Kidney (tissue), 14 donors: ENCODE results near the gene CARHSP1. TPM values are rescaled to one million over a fixed set of nuclear protein-coding genes. Genes with fewer than 3 reads are reported as not detected.

Experiments used
- DNase-seq, 5 donors: peaks; one replicate each; pipeline ENCODE4 v3.0.0-alpha.2; 2013 to 2020
- FAIRE-seq: peaks from 2 replicates; lab custom pipeline; 2012; peaks lifted over from hg19 to GRCh38; lab: Jason Lieb, UNC
- H3K27ac ChIP-seq, 2 donors: one replicate each; pipeline ENCODE4 v1.7.0; 2013; ENCODE audit warnings: low read depth in 2 of 2, low read length in 2 of 2, inconsistent platforms in 1 of 2
- H3K27me3 ChIP-seq: one replicate; pipeline ENCODE4 v1.7.1; 2013; ENCODE audit warnings: low read length, inconsistent platforms; ENCODE audit not compliant: control insufficient read depth, insufficient read depth
- H3K36me3 ChIP-seq, 3 donors: one replicate each; pipeline versions ENCODE4 v1.7.0 to v1.7.1; 2013; ENCODE audit warnings: low read length in 3 of 3, control low read depth in 1 of 3, inconsistent platforms in 1 of 3; ENCODE audit not compliant: insufficient read depth in 3 of 3, control insufficient read depth in 2 of 3
- H3K4me1 ChIP-seq, 3 donors: one replicate each; pipeline versions ENCODE4 v1.7.0 to v1.7.1; 2013; ENCODE audit warnings: low read length in 3 of 3, inconsistent platforms in 1 of 3, low read depth in 1 of 3; ENCODE audit not compliant: control insufficient read depth in 2 of 3, insufficient read depth in 2 of 3
- H3K4me3 ChIP-seq, 3 donors: one replicate each; pipeline versions ENCODE4 v1.7.0 to v1.8.1; 2013; ENCODE audit warnings: low read length in 3 of 3, control low read depth in 1 of 3, inconsistent platforms in 1 of 3
- H3K9ac ChIP-seq, 3 donors: one replicate each; pipeline versions ENCODE4 v1.7.0 to v1.7.1; 2013; ENCODE audit warnings: low read length in 3 of 3, control low read depth in 1 of 3, inconsistent platforms in 1 of 3
- H3K9me3 ChIP-seq, 3 donors: one replicate each; pipeline versions ENCODE4 v1.7.0 to v1.7.1; 2013; ENCODE audit warnings: low read length in 3 of 3, control low read depth in 1 of 3, inconsistent platforms in 1 of 3; ENCODE audit not compliant: control insufficient read depth in 2 of 3, insufficient read depth in 1 of 3
- intact Hi-C: fragments of 100-400 bp; cut with DNase I; formaldehyde crosslinking; loops from one replicate; pipeline ENCODE4 v1.11.1; 2022
- polyA plus RNA-seq: library from polyadenylated mRNA; stranded (reverse); fragments of 350-450 nt; fragmentation: Illumina TruSeq; extraction: RNeasy Lipid Tissue Mini Kit (QIAGEN cat#74804); gene quantifications from one replicate; pipeline ENCODE4 v1.2.3, GENCODE V29; 2014; ENCODE audit warnings: low read depth, low replicate concordance; ENCODE audit not compliant: insufficient read depth
- total RNA-seq: library from RNA; stranded (reverse); fragmentation: NEBNext Ultra II Directional; extraction: Animal tissue kit (Norgen Biotek cat#: 25700); gene quantifications from one replicate; pipeline ENCODE4 v1.2.1, GENCODE V29; 2021
- TF ChIP-seq, protein P1 (sequence below): IDR thresholded peaks from 3 replicates; pipeline ENCODE4 v1.5.1; 2012; ENCODE audit warnings: mild to moderate bottlenecking, moderate library complexity, borderline replicate concordance; ENCODE audit not compliant: insufficient read depth; ENCODE audit errors: extremely low read depth
- donor health status: control.
- donor health status: control.
- donor health status: control.
- donor health status: control.
- donor health status: control.
- donor health status: DM: yes; HTN: yes; CAD: no.
- donor health status: Normal renal cell carcinoma (clear cell type).

CARHSP1 gene
- total and polyA plus RNA-seq, 2 donors from 2014 or later = 130 to 134 TPM

DNA sequence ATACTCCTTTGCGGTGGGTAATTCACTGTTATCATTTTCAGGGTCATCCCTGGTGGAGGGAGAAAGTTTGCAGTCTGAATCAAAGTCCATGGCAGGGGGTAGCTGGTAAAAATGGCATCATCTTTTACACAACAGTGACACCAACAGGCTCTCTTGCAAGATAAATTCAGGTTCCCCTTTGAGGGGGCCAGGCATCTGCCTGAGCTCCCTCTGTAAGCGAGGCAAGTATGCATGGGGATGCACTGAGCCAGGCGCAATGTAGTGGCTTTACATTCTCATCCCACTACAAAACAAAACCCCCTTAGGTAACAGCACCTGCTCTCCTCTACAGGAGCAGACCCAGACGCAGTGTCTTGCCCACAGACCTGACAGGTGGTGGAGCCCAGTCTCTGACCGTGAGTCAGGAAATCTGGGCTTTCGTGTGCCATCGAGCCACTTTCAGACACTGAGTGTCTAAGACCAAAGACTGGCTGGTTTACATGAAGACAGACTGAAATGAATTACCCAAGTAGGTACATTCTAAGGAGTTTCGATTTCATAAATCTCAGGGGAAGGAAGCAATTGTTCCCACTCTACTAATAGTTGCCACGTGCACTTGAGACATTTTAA is 31.0 kb upstream of the CARHSP1 start:
- intact Hi-C loops = loop anchor here (10.0 kb wide), 1 partner anchor 55 kb away; no protein-coding TSS in a partner anchor
- DNase-seq (peak in 2 of 5 donors; percentile 9 to 36), FAIRE-seq (no peak)
- Histone ChIP-seq H3K9me3 (no peaks in the 10 kb centered on the region), H3K36me3 (peaks cover 23 to 77% (median 60%) of the 10 kb centered on the region in 3 donors), H3K4me1 (no peaks in the 10 kb centered on the region), H3K4me3 (no peak overlapping the region), H3K9ac (no peak overlapping the region), H3K27me3 (no peaks in the 10 kb centered on the region), H3K27ac (no peak overlapping the region)
- TF ChIP-seq, protein P1, sequence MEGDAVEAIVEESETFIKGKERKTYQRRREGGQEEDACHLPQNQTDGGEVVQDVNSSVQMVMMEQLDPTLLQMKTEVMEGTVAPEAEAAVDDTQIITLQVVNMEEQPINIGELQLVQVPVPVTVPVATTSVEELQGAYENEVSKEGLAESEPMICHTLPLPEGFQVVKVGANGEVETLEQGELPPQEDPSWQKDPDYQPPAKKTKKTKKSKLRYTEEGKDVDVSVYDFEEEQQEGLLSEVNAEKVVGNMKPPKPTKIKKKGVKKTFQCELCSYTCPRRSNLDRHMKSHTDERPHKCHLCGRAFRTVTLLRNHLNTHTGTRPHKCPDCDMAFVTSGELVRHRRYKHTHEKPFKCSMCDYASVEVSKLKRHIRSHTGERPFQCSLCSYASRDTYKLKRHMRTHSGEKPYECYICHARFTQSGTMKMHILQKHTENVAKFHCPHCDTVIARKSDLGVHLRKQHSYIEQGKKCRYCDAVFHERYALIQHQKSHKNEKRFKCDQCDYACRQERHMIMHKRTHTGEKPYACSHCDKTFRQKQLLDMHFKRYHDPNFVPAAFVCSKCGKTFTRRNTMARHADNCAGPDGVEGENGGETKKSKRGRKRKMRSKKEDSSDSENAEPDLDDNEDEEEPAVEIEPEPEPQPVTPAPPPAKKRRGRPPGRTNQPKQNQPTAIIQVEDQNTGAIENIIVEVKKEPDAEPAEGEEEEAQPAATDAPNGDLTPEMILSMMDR = no peak

DNA sequence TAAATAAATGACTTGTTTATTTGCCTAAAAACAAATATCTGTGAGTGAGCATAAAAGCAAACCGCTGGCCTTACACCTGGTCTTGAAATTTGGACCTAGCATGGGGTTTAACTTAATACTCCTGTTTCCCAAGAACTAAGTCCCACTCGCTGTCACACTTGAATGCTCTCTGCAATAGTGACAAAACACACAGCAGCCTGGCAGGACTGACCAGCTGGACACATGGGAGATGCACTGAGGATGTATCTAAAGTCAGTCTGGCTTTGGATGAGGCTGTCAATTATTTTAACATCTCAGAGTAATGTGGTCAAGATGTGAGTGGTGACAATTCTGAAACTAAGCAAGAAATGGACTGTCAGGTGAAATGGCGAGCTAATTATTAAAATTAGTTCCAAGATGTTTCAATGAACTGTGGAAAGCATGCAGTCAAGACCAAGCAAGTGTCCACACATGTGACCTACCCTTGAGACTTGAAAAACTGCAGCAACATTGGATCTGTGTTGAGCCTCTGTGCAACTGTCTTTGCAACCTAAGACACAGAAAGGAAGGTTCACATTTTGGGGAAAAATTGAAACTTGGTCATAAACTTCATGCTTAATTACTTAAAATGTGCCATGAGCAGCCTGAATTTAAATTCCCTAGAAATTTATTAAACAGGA is 30.0 kb upstream of the CARHSP1 start:
- no peak overlapping the region for H3K4me3 ChIP-seq
- TF ChIP-seq, protein P1 = no peak
- no peaks in the 10 kb centered on the region for H3K4me1 ChIP-seq
- H3K9ac ChIP-seq = no peak overlapping the region
- no peaks in the 10 kb centered on the region for H3K9me3 ChIP-seq
- DNase-seq (peak in 1 of 5 donors; percentile 9), FAIRE-seq (no peak)
- peaks cover 26 to 81% (median 69%) of the 10 kb centered on the region in 3 donors for H3K36me3 ChIP-seq
- no peaks in the 10 kb centered on the region for H3K27me3 ChIP-seq
- intact Hi-C loops = loop anchor here (10.0 kb wide), 1 partner anchor 56 kb away; no protein-coding TSS in a partner anchor
- no peak overlapping the region for H3K27ac ChIP-seq

DNA sequence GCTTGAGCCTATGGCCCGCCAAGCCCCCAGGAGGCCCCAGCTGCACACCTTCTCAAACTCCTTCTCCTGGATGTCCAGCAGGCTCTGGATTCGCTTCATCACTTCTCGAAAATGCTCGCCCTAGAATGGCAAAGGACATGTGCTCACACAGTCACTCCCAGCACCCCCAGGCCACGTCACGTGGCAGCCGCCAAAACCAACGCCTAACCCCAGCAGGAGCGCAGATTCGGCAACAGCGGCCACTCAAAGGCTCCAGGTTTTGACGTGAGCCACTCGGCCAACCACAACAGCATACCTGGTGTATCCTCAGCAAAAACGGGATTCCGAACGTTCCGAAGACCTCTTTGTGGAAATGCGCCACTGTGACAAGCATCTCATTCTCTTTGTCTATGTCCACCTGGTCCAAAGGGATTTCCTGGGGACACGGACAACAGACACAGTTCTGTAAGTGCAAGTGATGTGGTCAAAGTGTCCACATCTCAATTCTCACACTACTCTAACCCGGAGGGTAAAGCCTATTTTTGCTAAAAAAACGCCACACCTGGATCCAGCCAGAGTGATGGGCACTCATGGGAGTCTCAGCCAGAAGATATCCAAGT is 26.0 kb upstream of the CARHSP1 start:
- peak in 1 of 5 donors; percentile 49 for DNase-seq
- H3K9me3 ChIP-seq = no peaks in the 10 kb centered on the region
- no peaks in the 10 kb centered on the region for H3K27me3 ChIP-seq
- no peak overlapping the region for H3K9ac ChIP-seq
- H3K4me1 ChIP-seq = no peaks in the 10 kb centered on the region
- H3K4me3 ChIP-seq = no peak overlapping the region
- intact Hi-C loops = loop anchor here (10.0 kb wide), 1 partner anchor 60 kb away; no protein-coding TSS in a partner anchor
- FAIRE-seq = no peak
- TF ChIP-seq, protein P1 = no peak
- peaks cover 16 to 84% (median 55%) of the 10 kb centered on the region in 3 donors for H3K36me3 ChIP-seq
- no peak overlapping the region for H3K27ac ChIP-seq
